Esophagus muscularis mucosa (tissue), 4 donors: ENCODE measurements around the gene PLEKHA7.

ENCODE experiments used
- CTCF ChIP-seq, 3 experiments: fragments of 200-600 bp in 2 of 3; fragments of 450-650 bp in 1 of 3; sonication (generic) in 2 of 3; IDR thresholded peaks; one replicate each; pipeline ENCODE4 v1.5.1; 2017 to 2019; ENCODE audit warnings: antibody characterized with exemption in 3 of 3, mild to moderate bottlenecking in 2 of 3, moderate library complexity in 1 of 3
- EP300 ChIP-seq: sonication (generic); formaldehyde crosslinking; IDR thresholded peaks from one replicate; pipeline ENCODE4 v1.6.1; 2017; ENCODE audit warnings: antibody characterized with exemption
- POLR2A ChIP-seq: fragments of 450-650 bp; IDR thresholded peaks from one replicate; pipeline ENCODE4 v1.6.1; 2017; ENCODE audit warnings: antibody characterized with exemption, moderate library complexity, mild to moderate bottlenecking, low read depth

DNA sequence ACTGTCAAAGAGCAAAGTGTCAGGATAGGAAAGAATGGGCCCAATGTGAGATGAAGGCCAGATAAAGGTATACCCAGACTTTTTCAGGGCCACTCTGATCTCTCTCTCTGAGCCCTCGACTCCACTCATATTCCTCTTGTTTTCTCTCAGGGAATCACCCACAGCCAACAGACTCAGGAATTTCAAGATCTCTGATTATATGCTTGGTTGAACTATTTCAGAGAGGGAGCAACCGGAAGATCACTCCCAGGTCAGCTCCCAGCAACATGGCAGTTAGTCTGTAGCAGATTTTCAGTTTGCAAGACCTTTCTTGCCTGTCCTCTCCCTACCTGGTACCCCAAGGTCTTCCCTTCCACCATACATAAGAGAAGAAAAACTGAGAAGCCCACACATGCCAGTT, 173.3 kb downstream of the PLEKHA7 start:
- no peak for TF ChIP-seq EP300
- TF ChIP-seq CTCF (IDR thresholded peaks at IDR 0.05): no peak
- no peak for TF ChIP-seq POLR2A
